DOHH2 (cell line): ENCODE measurements around the gene TTC22.

Source experiments
- CTCF ChIP-seq: fragments of 200-600 bp; sonication (generic); IDR thresholded peaks from one replicate; pipeline ENCODE4 v1.5.1; 2014; ENCODE audit warnings: antibody characterized with exemption, mild to moderate bottlenecking, low read depth, low read length; ENCODE audit not compliant: poor library complexity, severe bottlenecking
- EZH2phosphoT487 ChIP-seq: fragments of 200-600 bp; sonication (generic); IDR thresholded peaks from 2 replicates; pipeline ENCODE4 v1.6.1; 2017; ENCODE audit warnings: borderline replicate concordance, mild to moderate bottlenecking, antibody characterized with exemption, low read length, moderate library complexity, mixed read lengths

GRCh38 chr1:54764922-54765561 lies 36.1 kb downstream of the TTC22 start:
- no peak for TF ChIP-seq CTCF
- TF ChIP-seq EZH2phosphoT487 = no peak
